GM12878 (cell line): Measurements from ENCODE around the gene TAOK2. TPM values are rescaled to one million over a fixed set of nuclear protein-coding genes. Genes with fewer than 3 reads are reported as not detected.

Experiments
- ASH2L ChIP-seq: fragments of 300-600, 200-600 bp; sonication (generic); IDR thresholded peaks from 2 replicates; pipeline ENCODE4 v1.6.1; 2017; ENCODE audit warnings: low read depth, mild to moderate bottlenecking, borderline replicate concordance
- CBX3 ChIP-seq: fragments of 200-600 bp; sonication (generic); IDR thresholded peaks from 2 replicates; pipeline ENCODE4 v1.6.1; 2016; ENCODE audit warnings: low read depth, borderline replicate concordance
- CBX5 ChIP-seq: sonication (generic); IDR thresholded peaks from 2 replicates; pipeline ENCODE4 v1.6.1; 2016; ENCODE audit warnings: low read depth, moderate library complexity, mild to moderate bottlenecking, inconsistent platforms
- CHD1 ChIP-seq: IDR thresholded peaks from 2 replicates; pipeline ENCODE4 v1.6.1; 2012; ENCODE audit warnings: low read depth, low read length, improper control_type of control experiment
- E4F1 ChIP-seq: fragments of 450-650 bp; IDR thresholded peaks from 2 replicates; pipeline ENCODE4 v1.6.1; 2018; ENCODE audit warnings: borderline replicate concordance, mild to moderate bottlenecking; ENCODE audit not compliant: partially characterized antibody
- ESRRA ChIP-seq: IDR thresholded peaks from 2 replicates; pipeline ENCODE4 v1.6.1; 2012; ENCODE audit warnings: mild to moderate bottlenecking, low read length, improper control_type of control experiment
- FOXK2 ChIP-seq: fragments of 450-650 bp; IDR thresholded peaks from 2 replicates; pipeline ENCODE4 v1.6.1; 2017; ENCODE audit warnings: mild to moderate bottlenecking, moderate library complexity
- HDAC2 ChIP-seq: fragments of 200-600 bp; sonication (generic); IDR thresholded peaks from 2 replicates; pipeline ENCODE4 v1.6.1; 2017
- HDAC6 ChIP-seq: fragments of 200-600 bp; sonication (generic); IDR thresholded peaks from one replicate; pipeline ENCODE4 v1.8.0; 2017; ENCODE audit warnings: antibody characterized with exemption; ENCODE audit not compliant: unreplicated experiment
- IRF4 ChIP-seq: IDR thresholded peaks from 2 replicates; pipeline ENCODE4 v1.6.1; 2011; ENCODE audit warnings: low read depth, low read length
- JUND ChIP-seq: IDR thresholded peaks from 2 replicates; pipeline ENCODE4 v1.6.1; 2012; ENCODE audit warnings: low read depth, mild to moderate bottlenecking, low read length, improper control_type of control experiment, moderate library complexity
- KAT2A ChIP-seq: conservative IDR thresholded peaks from 2 replicates; pipeline ENCODE4 v1.6.1; 2011; ENCODE audit warnings: low read depth, low read length; ENCODE audit not compliant: control insufficient read depth
- KLF5 ChIP-seq: fragments of 450-650 bp; IDR thresholded peaks from 2 replicates; pipeline ENCODE4 v1.6.1; 2014; ENCODE audit warnings: mild to moderate bottlenecking; ENCODE audit not compliant: partially characterized antibody
- MAX ChIP-seq: IDR thresholded peaks from 2 replicates; pipeline ENCODE4 v1.6.1; 2012; ENCODE audit warnings: low read depth, low read length, improper control_type of control experiment
- MYC ChIP-seq: IDR thresholded peaks from 2 replicates; pipeline ENCODE4 v1.6.1; 2011; ENCODE audit warnings: mild to moderate bottlenecking, low read length, moderate library complexity, inconsistent platforms; ENCODE audit not compliant: insufficient read depth, insufficient replicate concordance, insufficient read length, severe bottlenecking
- NFYB ChIP-seq: IDR thresholded peaks from 2 replicates; pipeline ENCODE4 v1.6.1; 2011; ENCODE audit warnings: low read depth, mild to moderate bottlenecking, low read length, improper control_type of control experiment, moderate library complexity; ENCODE audit not compliant: insufficient read depth
- NRF1 ChIP-seq: conservative IDR thresholded peaks from 2 replicates; pipeline ENCODE4 v1.6.1; 2011; ENCODE audit warnings: mild to moderate bottlenecking, low read depth, low read length, improper control_type of control experiment
- SKIL ChIP-seq: fragments of 450-650 bp; IDR thresholded peaks from 2 replicates; pipeline ENCODE4 v1.6.1; 2017; ENCODE audit warnings: mild to moderate bottlenecking, low read depth, inconsistent platforms; ENCODE audit not compliant: poor library complexity, severe bottlenecking
- SP1 ChIP-seq: IDR thresholded peaks from one replicate; pipeline ENCODE4 v1.6.1; 2011; ENCODE audit warnings: low read depth, low read length
- STAT1 ChIP-seq: fragments of 450-650 bp; conservative IDR thresholded peaks from 2 replicates; pipeline ENCODE4 v1.6.1; 2014; ENCODE audit warnings: antibody characterized with exemption, mild to moderate bottlenecking
- TAF1 ChIP-seq: IDR thresholded peaks from 2 replicates; pipeline ENCODE4 v1.6.1; 2011; ENCODE audit warnings: mild to moderate bottlenecking, low read depth, low read length, borderline replicate concordance
- ZNF207 ChIP-seq: fragments of 450-650 bp; IDR thresholded peaks from 2 replicates; pipeline ENCODE4 v1.6.1; 2014; ENCODE audit warnings: antibody characterized with exemption, mild to moderate bottlenecking, borderline replicate concordance
- ZNF217 ChIP-seq: fragments of 450-650 bp; IDR thresholded peaks from 2 replicates; pipeline ENCODE4 v1.6.1; 2017; ENCODE audit warnings: antibody characterized with exemption, mild to moderate bottlenecking
- ZZZ3 ChIP-seq: IDR thresholded peaks from 2 replicates; pipeline ENCODE4 v1.6.1; 2011; ENCODE audit warnings: low read depth; ENCODE audit not compliant: control insufficient read depth, insufficient read length
- polyA plus RNA-seq, 11 experiments: library from polyadenylated mRNA; depleted of rRNA in 4 of 11; unstranded in 6 of 11; stranded (reverse) in 5 of 11; fragments of >200 nt; fragmentation: Nextera tagmentation in 4 of 11; fragmentation: Illumina TruSeq in 1 of 11; extraction: Ambion mirVana in 4 of 11; extraction: Trizol in 1 of 11; gene quantifications; 1 replicate in 1 of 11; 2 replicates in 10 of 11; pipeline versions ENCODE4 v1.2.1 to v1.2.3, GENCODE V29; 2011 to 2016; ENCODE audit warnings: inconsistent platforms in 2 of 11, missing spikeins in 2 of 11, low read depth in 1 of 11
- total RNA-seq, 4 experiments: library from RNA; depleted of rRNA in 3 of 4; stranded (reverse); fragments of >200 nt in 3 of 4; fragmentation: Illumina TruSeq in 1 of 4; extraction: Trizol in 1 of 4; gene quantifications; 2 replicates each; pipeline versions ENCODE4 v1.2.1 to v1.2.3, GENCODE V29; 2013 to 2021
- TF ChIP-seq, protein P1 (sequence below): IDR thresholded peaks from 2 replicates; pipeline ENCODE4 v1.6.1; 2012; ENCODE audit warnings: low read depth, low read length, improper control_type of control experiment

The TAOK2 gene
- total and polyA plus RNA-seq, 10 of the 15 experiments (the other 5 are each of a cell fraction or from before 2014, with no cell fraction given): 0.14 to 40.2 (median 11.6) TPM

- TF ChIP-seq JUND: peak; percentile 95
- peak; percentile 96 for TF ChIP-seq FOXK2
- no peak for TF ChIP-seq ZZZ3
- peak; percentile 98 for TF ChIP-seq KLF5
- TF ChIP-seq ZNF217: no peak
- peak; percentile 95 for TF ChIP-seq CHD1
- TF ChIP-seq CBX5: no peak
- 0 out of 2 replicates have a peak, but pooled peaks have one; percentile 14 for TF ChIP-seq ZNF207
- no peak for TF ChIP-seq CBX3
- TF ChIP-seq ESRRA: no peak
- TF ChIP-seq, protein P1, sequence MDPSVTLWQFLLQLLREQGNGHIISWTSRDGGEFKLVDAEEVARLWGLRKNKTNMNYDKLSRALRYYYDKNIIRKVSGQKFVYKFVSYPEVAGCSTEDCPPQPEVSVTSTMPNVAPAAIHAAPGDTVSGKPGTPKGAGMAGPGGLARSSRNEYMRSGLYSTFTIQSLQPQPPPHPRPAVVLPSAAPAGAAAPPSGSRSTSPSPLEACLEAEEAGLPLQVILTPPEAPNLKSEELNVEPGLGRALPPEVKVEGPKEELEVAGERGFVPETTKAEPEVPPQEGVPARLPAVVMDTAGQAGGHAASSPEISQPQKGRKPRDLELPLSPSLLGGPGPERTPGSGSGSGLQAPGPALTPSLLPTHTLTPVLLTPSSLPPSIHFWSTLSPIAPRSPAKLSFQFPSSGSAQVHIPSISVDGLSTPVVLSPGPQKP: no peak
- TF ChIP-seq ASH2L: no peak
- no peak for TF ChIP-seq NFYB
- TF ChIP-seq MYC: no peak
- peak; percentile 51 for TF ChIP-seq SKIL
- TF ChIP-seq STAT1: no peak
- peak; percentile 82 for TF ChIP-seq NRF1
- no peak; the same call in 1 of the 2 replicates for TF ChIP-seq MAX
- TF ChIP-seq TAF1: peak; percentile 79
- TF ChIP-seq IRF4: peak; percentile 62
- no peak for TF ChIP-seq HDAC6
- no peak for TF ChIP-seq KAT2A
- TF ChIP-seq E4F1: no peak
- no peak for TF ChIP-seq SP1
- no peak for TF ChIP-seq HDAC2
Observed at GRCh38 chr16:29961479-29962343, 12.0 kb upstream of the TAOK2 start, which contains the start of gene TMEM219 (continued).
